Epithelial cell of proximal tubule (primary cell): Measurements from ENCODE around the gene PSIP1. TPM values are rescaled to one million over a fixed set of nuclear protein-coding genes. Genes with fewer than 3 reads are reported as not detected.

ENCODE experiments used
- DNase-seq: peaks from one replicate; pipeline ENCODE4 v3.0.0-alpha.2; 2011; ENCODE audit warnings: low read depth
- H3K4me3 ChIP-seq: 2 replicates; pipeline ENCODE4 v1.5.1; 2011; ENCODE audit warnings: low read depth, mild to moderate bottlenecking, low read length
- CTCF ChIP-seq: conservative IDR thresholded peaks from 2 replicates; pipeline ENCODE4 v1.5.1; 2012; ENCODE audit warnings: low read depth, mild to moderate bottlenecking, low read length
- total RNA-seq: library from RNA; depleted of rRNA; stranded (reverse); fragments of >200 nt; gene quantifications from 2 replicates; pipeline ENCODE4 v1.2.3, GENCODE V29; 2015

Gene PSIP1
- total RNA-seq, 1 donor from 2014 or later, result 69.8 TPM

- H3K4me3 ChIP-seq, result no peak overlapping the region
- TF ChIP-seq CTCF, result no peak
- DNase-seq, result no peak
Observed at GRCh38 chr9:15505921-15506320, 4.8 kb downstream of the PSIP1 start.

GRCh38 chr9:15501803-15502202 lies 9.0 kb downstream of the PSIP1 start:
- no peak for TF ChIP-seq CTCF
- DNase-seq, result no peak
- no peak overlapping the region for H3K4me3 ChIP-seq

GRCh38 chr9:15501179-15501578 lies 9.6 kb downstream of the PSIP1 start:
- no peak for TF ChIP-seq CTCF
- no peak overlapping the region for H3K4me3 ChIP-seq
- DNase-seq, result no peak

- no peak for TF ChIP-seq CTCF
- no peak for DNase-seq
- H3K4me3 ChIP-seq, result no peak overlapping the region
Observed at GRCh38 chr9:15499139-15499538, 11.6 kb downstream of the PSIP1 start.

- H3K4me3 ChIP-seq, result no peak overlapping the region
- no peak for TF ChIP-seq CTCF
- no peak for DNase-seq
Observed at GRCh38 chr9:15498246-15498995, 12.3 kb downstream of the PSIP1 start.

- H3K4me3 ChIP-seq, result no peak overlapping the region
- no peak for TF ChIP-seq CTCF
- DNase-seq, result no peak
Observed at GRCh38 chr9:15492485-15493150, 18.2 kb downstream of the PSIP1 start.

GRCh38 chr9:15491950-15492349 lies 18.8 kb downstream of the PSIP1 start:
- no peak for DNase-seq
- no peak overlapping the region for H3K4me3 ChIP-seq
- no peak for TF ChIP-seq CTCF
